GM18873 (cell line): ENCODE results near the gene PRAMEF18.
"Not testable (repeated sequence)": the region's sequence is repeated elsewhere in the genome, so short reads cannot be mapped to it uniquely, and the experiment has no call there.

Source experiments
- ATAC-seq: cut with Tn5 transposase; IDR thresholded peaks from one replicate; pipeline ENCODE4 v1.9.1; 2021; ENCODE audit warnings: mild to moderate bottlenecking, moderate library complexity, moderate number of reproducible peaks; ENCODE audit not compliant: unreplicated experiment, low FRiP score

PRAMEF18 gene

GRCh38 chr1:13225675-13226204 lies at the start of gene PRAMEF18:
TSS of gene PRAMEF18 (minus strand) at chr1:13226154. CDS start at chr1:13226106, 48 bp downstream.
- ATAC-seq: not testable (repeated sequence)

DNA sequence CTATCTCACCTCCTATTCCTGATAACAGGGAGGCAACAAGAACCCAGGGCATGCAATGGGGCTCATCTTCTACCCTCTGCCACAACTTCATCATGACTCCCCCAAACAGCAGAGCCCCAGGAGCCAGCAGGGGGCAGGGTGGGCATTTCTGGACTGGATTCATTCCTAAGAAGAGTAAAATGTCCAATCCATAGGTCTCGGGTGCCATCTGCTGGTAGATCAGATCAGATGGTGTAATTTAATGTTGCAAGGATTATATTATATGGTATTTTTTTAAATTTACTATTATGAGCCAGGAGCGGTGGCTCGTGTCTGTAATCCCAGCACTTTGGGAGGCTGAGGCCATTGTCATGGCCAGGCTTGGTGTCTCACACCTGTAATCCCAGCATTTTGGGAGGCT lies 39.2 kb upstream of the PRAMEF18 start:
- not testable (repeated sequence) for ATAC-seq

DNA sequence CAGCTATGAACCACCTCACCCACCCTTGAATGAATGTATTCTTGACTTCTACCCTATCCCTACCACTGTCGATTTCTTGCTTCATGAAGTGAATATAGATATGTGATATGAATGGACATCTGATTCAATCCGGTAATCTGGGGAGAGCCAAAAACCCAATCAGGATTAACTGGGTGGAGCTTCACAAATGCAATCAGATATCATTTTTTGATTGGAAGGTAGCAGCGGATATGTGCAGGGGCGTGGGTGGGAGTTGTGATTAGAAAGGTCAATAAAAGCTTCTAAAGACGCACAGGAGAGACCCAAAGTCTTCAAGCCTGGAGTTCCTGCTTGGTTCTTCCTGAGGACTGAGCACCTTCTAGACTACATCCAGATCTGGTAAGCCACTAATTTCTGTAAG lies 27.9 kb upstream of the PRAMEF18 start, which contains the start of gene PRAMEF5:
Gene PRAMEF5, plus strand, starts transcription at position 301 of the 400 bp plus-strand sequence. CDS start 5,071 bp downstream, outside the sequence.
- ATAC-seq: not testable (repeated sequence)

GRCh38 chr1:13247122-13247521 lies 21.2 kb upstream of the PRAMEF18 start:
- ATAC-seq: not testable (repeated sequence)

- ATAC-seq: not testable (repeated sequence)
These were observed 20.6 kb upstream of the PRAMEF18 start for GRCh38 chr1:13246554-13246871.

DNA sequence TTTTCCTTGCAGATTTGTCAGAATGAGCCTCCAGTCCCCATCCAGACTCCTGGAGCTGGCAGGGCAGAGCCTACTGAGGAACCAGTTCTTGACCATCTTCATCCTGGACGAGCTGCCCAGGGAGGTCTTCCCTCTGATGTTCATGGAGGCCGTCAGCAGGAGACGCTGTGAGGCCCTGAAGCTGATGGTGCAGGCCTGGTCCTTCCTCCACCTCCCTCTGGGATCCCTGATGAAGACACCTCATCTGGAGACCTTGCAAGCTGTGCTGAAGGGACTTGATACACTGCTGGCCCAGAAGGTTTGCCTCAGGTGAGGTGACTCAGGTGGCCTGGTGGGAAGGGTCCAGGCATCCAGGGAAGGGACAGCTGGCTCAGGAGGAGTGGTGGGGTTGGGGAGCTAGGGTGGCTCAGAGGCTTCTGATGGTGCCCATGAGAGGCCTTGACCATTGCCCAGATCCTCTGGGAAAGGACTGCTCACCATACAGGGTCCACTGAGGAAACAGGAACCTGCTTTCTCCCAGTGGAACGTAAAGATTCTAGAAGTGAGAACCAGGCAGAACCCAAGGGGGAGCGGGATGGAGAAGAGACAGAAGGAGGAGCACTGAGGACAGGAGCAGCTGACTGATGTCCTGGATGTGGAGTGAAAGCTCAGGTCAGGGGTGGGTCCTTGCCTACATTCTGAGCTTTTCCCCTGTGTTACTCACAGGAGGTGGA lies 20.0 kb upstream of the PRAMEF18 start:
- not testable (repeated sequence) for ATAC-seq

DNA sequence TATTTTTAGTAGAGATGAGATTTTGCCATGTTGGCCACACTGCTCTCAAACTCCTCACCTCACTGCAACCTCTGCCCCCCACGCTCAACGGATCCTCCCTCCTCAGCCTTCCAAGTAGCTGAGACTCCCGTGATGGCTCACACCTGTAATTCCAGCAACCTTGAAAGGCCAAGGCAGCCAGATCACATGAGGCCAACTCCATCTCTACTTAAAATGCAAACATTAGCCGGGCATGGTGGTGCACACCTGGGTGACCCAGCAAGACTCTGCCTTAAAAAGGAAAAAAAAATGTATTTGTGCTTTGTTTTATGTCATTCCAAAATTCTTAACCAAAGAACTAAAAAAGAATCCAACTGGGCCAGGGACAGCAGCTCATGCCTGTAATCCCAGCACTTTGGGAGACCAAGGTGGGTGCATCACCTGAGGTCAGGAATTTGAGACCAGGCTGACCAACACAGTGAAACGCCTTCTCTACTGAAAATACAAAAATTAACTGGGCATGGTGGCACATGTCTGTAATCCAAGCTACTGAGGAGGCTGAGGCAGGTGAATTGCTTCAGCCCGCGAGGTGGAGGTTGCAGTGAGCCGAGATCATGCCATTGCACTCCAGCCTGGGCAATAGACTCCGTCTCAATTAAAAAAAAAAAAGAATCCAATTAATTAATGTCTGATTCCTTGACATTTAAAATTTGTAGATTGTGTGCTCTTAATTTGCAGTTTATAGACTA lies 17.7 kb upstream of the PRAMEF18 start:
- ATAC-seq: not testable (repeated sequence)

- not testable (repeated sequence) for ATAC-seq
These were observed 13.7 kb upstream of the PRAMEF18 start for GRCh38 chr1:13239633-13240032.

DNA sequence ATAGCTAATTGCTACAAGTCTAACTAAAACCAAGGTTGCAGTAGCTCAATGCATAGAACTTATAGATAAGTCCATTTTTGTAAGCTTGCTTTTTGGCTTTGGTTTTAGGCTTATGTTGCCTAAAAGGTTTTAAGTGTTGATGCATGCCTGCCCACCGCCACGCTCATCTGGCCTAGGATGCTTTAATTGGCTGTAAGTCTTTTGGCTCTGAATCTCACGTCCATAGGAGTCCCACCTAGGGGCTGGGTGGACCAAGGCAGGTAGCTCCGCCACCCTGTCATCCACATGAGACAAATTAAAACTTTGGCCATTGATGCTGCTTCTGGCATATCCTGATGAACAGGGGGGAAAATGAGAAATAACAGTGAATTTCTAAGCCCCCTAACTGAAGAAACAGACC lies 11.6 kb upstream of the PRAMEF18 start:
- ATAC-seq: not testable (repeated sequence)

- ATAC-seq: not testable (repeated sequence)
These were observed 8.1 kb upstream of the PRAMEF18 start for GRCh38 chr1:13234057-13234456.

GRCh38 chr1:13232056-13232455 lies 6.1 kb upstream of the PRAMEF18 start:
- ATAC-seq: not testable (repeated sequence)

DNA sequence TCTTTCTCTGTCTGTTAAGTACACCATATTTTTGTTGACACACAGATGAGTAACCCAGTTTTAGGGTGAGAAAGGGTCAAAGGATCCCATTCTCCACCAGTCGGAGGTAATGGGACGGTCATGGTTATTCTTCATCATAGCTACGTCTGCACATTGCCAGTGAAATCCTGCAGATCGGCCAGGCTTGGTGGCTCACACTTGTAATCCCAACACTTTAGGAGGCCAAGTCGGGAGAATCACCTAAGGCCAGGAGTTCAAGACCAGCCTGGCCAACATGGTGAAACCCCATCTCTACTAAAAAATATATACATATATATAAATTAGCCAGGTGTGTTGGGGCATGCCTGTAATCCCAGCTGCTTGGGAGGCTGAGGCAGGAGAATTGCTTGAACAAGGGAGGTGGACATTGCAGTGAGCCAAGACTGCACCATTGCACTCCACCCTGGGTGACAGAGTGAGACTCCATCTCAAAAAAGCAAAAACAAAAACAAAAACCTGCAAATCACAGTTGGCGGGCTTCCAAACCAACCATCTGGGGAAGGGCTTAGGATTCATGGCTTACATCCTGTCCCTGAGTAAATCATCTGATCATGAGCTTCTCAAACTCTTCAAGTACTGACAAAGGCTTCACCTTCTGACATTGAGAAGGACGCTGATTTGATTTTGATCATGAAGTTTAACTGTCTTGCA lies 5.3 kb upstream of the PRAMEF18 start:
- not testable (repeated sequence) for ATAC-seq

- ATAC-seq: not testable (repeated sequence)
These were observed 4.6 kb upstream of the PRAMEF18 start for GRCh38 chr1:13230601-13231000.

- not testable (repeated sequence) for ATAC-seq
These were observed 4.1 kb upstream of the PRAMEF18 start for GRCh38 chr1:13230096-13230495.

GRCh38 chr1:13228343-13228781 lies 2.4 kb upstream of the PRAMEF18 start:
- no peak for ATAC-seq

GRCh38 chr1:13227271-13228055 lies 1.5 kb upstream of the PRAMEF18 start:
- not testable (repeated sequence) for ATAC-seq

DNA sequence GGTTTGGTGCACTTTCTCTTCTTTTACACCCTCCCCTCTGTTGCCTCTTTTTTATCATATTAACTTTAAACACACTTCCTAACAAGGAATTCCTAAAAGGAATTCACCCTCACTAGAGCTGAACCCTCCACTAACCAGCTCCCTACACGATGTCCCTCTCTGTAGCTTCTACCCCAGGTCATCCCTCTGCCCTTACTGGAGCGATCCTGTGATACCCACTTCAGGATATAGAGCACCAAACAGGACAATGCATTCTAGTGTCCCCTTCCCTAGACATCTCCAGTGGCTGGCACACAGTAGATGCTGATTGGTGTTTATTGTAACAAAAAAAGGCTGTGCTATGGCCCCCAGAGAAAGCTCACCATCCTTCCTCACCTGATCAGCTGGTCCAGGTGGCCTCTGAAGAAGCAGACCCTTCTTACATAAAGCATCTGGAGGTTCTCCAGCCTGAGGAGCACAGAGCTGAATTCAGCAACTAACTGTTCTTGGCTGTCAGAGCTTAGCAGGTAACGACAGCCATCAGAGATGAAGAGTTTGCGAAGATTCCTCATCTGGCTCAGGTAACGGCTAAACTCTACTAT lies 1.4 kb downstream of the PRAMEF18 start:
- no peak for ATAC-seq

DNA sequence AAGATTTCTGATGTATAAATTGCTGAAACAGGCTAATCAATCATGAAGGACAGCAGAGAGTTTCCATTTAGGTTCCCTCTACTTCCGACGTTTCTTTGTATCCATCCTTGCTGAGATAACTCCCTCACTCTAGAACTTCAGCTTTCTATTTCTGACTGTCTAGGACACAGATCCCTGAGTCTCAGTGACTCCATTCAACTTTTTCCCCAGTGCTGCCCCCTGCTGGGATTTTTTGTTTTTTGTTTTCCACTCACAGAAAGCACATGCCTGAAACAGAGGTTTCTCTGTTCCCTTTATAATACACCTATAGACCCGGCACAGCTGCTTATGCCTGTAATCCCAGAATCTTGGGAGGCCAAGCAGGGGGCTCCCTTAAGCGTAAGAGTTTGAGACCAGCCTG lies 3.2 kb downstream of the PRAMEF18 start:
- ATAC-seq: not testable (repeated sequence)

DNA sequence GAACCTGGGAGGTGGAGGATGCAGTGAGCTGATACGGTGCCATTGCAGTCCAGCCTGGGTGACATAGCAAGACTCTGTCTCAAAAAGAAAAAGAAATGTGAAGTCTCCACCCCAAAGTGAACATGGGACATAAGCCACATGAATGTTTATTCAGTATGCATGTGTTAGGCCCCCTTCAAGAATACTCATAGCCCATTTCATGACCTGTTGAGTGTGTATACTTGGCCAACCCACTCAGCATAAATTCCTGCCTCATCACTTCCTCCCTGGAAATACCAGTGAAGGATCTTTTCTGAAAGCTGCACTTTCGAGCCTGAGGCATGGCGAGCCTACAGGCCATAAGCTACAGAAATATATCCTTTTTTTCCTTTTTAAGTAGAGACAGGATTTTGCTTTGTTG lies 6.8 kb downstream of the PRAMEF18 start:
- ATAC-seq: not testable (repeated sequence)

GRCh38 chr1:13216619-13217018 lies 9.3 kb downstream of the PRAMEF18 start:
- ATAC-seq: not testable (repeated sequence)
